ENCODE results near the gene CLP1. TPM values are rescaled to one million over a fixed set of nuclear protein-coding genes. Genes with fewer than 3 reads are reported as not detected.

The CLP1 gene
- polyA plus RNA-seq, 3 donors: 7.6 to 17.9 (median 12.9) TPM

- no peaks in the 10 kb centered on the region for H3K36me3 Mint-ChIP-seq
- Histone ChIP-seq H3K9ac (ENCODE audit: insufficient read depth, low read length, poor library complexity, severe bottlenecking) (no peak overlapping the region), H4K20me1 (ENCODE audit: insufficient read depth, low read length) (no peaks in the 10 kb centered on the region), H3K4me2 (replicated peaks; ENCODE audit: extremely low read depth, low read length, poor library complexity, severe bottlenecking) (no peak overlapping the region), H3K27me3 (ENCODE audit: control insufficient read depth in 2 of 2, insufficient read depth in 2 of 2, low read length in 2 of 2) (peaks cover 1 to 29% of the 10 kb centered on the region in 2 donors), H3K27ac (ENCODE audit: low read depth in 1 of 2, low read length in 2 of 2) (no peak overlapping the region), H3K9me3 (replicated peaks in 1 of 2; ENCODE audit: control insufficient read depth in 1 of 2, insufficient read depth in 1 of 2, low read length in 2 of 2) (no peaks in the 10 kb centered on the region), H3K36me3 (replicated peaks in 1 of 2; ENCODE audit: control insufficient read depth in 1 of 2, insufficient read depth in 2 of 2, low read length in 2 of 2) (no peaks in the 10 kb centered on the region), H3K4me1 (ENCODE audit: control insufficient read depth in 1 of 2, insufficient read depth in 2 of 2, low read length in 2 of 2) (peaks cover 22 to 26% of the 10 kb centered on the region in 2 donors), H2AFZ (ENCODE audit: insufficient read depth, low read depth, low read length, poor library complexity, severe bottlenecking) (peak overlapping the region; percentile 88), H3K79me2 (ENCODE audit: insufficient read depth, low read length) (no peaks in the 10 kb centered on the region), H3K4me3 (replicated peaks in 1 of 3; ENCODE audit: low read depth in 2 of 3, low read length in 3 of 3) (no peak overlapping the region)
- no peak overlapping the region for H3K4me3 Mint-ChIP-seq
- TF ChIP-seq CTCF (IDR thresholded peaks at IDR 0.05): no peak
- WGBS (ENCODE audit: insufficient coverage): 78% methylated on average over 6 of the region's 9 CpGs
- peaks cover 37% of the 10 kb centered on the region for H3K4me1 Mint-ChIP-seq
- no peak overlapping the region for H3K27ac Mint-ChIP-seq
- no peak for DNase-seq
- intact Hi-C loops (cut with micrococcal nuclease): loop anchor here (2.0 to 10.0 kb wide), 4 partner anchors 71 to 293 kb away; no protein-coding TSS in a partner anchor
- peaks cover 35 to 52% (median 48%) of the 10 kb centered on the region in 3 donors for H3K27me3 Mint-ChIP-seq (ENCODE audit: low read depth in 3 of 3)
- peaks cover 0 to 5% (median 0%) of the 10 kb centered on the region in 7 donors for H3K9me3 Mint-ChIP-seq
Measured at GRCh38 chr11:57640068-57640800, 17.3 kb upstream of the CLP1 start.

GRCh38 chr11:57641011-57641807 lies 16.4 kb upstream of the CLP1 start:
- Mint-ChIP-seq H3K4me1 (peaks cover 46% of the 10 kb centered on the region), H3K36me3 (peaks cover 0 to 8% of the 10 kb centered on the region in 2 donors), H3K27me3 (ENCODE audit: low read depth in 3 of 3) (peaks cover 43 to 61% (median 57%) of the 10 kb centered on the region in 3 donors), H3K9me3 (peaks cover 0 to 5% (median 0%) of the 10 kb centered on the region in 7 donors), H3K4me3 (no peak overlapping the region), H3K27ac (peak overlapping the region in 1 of 7 donors; percentile 23)
- WGBS (ENCODE audit: insufficient coverage): 23% methylated on average over 4 of the region's 7 CpGs
- Histone ChIP-seq H3K4me2 (replicated peaks; ENCODE audit: extremely low read depth, low read length, poor library complexity, severe bottlenecking) (no peak overlapping the region), H3K36me3 (replicated peaks in 1 of 2; ENCODE audit: control insufficient read depth in 1 of 2, insufficient read depth in 2 of 2, low read length in 2 of 2) (no peaks in the 10 kb centered on the region), H3K79me2 (ENCODE audit: insufficient read depth, low read length) (no peaks in the 10 kb centered on the region), H3K27me3 (ENCODE audit: control insufficient read depth in 2 of 2, insufficient read depth in 2 of 2, low read length in 2 of 2) (peaks cover 11 to 37% of the 10 kb centered on the region in 2 donors), H3K4me3 (replicated peaks in 1 of 3; ENCODE audit: low read depth in 2 of 3, low read length in 3 of 3) (no peak overlapping the region), H3K9me3 (replicated peaks in 1 of 2; ENCODE audit: control insufficient read depth in 1 of 2, insufficient read depth in 1 of 2, low read length in 2 of 2) (no peaks in the 10 kb centered on the region), H3K4me1 (ENCODE audit: control insufficient read depth in 1 of 2, insufficient read depth in 2 of 2, low read length in 2 of 2) (peaks cover 27 to 34% of the 10 kb centered on the region in 2 donors), H3K9ac (ENCODE audit: insufficient read depth, low read length, poor library complexity, severe bottlenecking) (no peak overlapping the region), H3K27ac (ENCODE audit: low read depth in 1 of 2, low read length in 2 of 2) (no peak overlapping the region), H4K20me1 (ENCODE audit: insufficient read depth, low read length) (no peaks in the 10 kb centered on the region), H2AFZ (ENCODE audit: insufficient read depth, low read depth, low read length, poor library complexity, severe bottlenecking) (no peak overlapping the region)
- intact Hi-C loops (cut with micrococcal nuclease): loop anchor here (2.0 to 10.0 kb wide), 4 partner anchors 72 to 294 kb away; no protein-coding TSS in a partner anchor
- DNase-seq: peak; percentile 32 to 51 (median 46)
- TF ChIP-seq CTCF (IDR thresholded peaks at IDR 0.05): peak; percentile 55
